ENCODE measurements around the gene CYTH1. TPM values are rescaled to one million over a fixed set of nuclear protein-coding genes. Genes with fewer than 3 reads are reported as not detected.

Gene CYTH1
- polyA plus RNA-seq, 10 donors: 16.8 to 25.9 (median 22.5) TPM

DNA sequence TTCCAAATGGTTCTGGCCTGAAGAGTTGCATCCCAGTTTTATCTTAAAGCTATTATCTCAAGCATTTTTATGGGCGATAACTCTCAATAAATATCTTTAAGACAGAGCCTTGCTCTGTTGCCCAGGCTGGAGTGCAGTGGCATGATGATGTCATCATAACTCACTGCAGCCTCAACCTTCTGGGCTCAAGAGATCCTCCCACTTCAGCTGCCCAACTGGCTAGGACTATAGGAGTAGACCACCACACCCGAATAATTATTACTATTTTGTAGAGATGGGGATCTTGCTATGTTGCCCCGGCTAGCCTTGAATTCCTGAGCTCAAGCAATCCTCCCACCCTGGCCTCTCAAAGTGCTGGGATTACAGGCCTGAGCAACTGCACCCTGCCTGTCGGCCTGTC lies 26.1 kb upstream of the CYTH1 start:
- no peak for DNase-seq

DNA sequence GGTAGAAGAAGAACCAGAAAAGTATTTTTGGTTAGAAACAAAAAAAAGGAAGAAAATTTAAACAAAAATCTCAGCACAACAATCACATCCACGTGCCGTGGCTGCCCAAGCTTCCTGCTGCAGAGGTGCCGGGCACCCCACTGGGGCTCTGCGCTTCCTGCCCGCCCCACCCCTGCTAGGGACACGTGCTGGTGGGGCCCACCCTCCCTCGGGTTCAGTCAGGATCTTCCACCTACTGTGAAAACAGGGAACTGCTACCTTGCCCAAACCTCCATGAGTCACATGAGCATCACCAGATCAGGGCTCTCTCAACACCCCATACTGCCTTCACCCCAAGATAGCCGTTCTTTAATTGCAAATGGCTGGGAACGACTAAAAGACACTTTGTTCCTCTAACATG lies 24.4 kb upstream of the CYTH1 start:
- no peak for DNase-seq

DNA sequence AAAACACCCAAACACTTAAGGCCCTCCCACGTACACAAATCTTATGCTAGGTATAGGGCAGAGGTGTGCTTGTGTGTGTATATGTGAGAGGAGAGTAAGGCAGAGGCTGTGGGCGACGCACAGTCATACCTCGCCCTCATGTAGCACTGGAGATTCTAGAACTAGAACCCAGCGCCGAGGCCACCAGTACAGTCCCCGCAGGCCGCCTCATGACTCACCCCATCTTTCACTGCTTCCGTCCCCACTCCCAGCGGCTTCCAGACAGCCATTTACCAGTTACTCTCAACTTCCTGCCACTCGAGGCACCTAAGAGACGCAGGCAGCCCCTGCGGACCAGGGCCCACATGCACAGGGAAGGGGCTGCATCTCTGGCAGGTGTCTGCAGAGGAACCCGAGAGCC lies 23.2 kb upstream of the CYTH1 start:
- DNase-seq: no peak

DNA sequence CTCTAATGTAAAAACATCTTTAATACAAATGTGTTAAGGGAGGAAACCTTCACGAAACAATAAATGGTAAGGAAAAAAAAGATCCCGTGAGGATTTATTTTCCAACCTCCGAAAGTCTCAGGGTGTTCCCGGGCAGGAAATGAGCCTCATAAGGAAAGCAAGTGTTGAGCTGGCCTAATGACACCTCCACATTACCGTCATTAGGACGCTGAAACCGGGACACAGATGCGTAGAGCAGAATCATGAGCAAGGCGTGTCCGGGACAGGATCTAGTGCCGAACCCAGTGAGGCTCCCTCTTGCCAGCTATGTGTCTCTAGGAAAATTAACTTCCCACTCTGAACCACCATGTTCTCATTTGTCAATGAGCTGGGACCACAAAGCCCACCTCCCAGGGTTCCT lies 22.7 kb upstream of the CYTH1 start:
- no peak for DNase-seq

DNA sequence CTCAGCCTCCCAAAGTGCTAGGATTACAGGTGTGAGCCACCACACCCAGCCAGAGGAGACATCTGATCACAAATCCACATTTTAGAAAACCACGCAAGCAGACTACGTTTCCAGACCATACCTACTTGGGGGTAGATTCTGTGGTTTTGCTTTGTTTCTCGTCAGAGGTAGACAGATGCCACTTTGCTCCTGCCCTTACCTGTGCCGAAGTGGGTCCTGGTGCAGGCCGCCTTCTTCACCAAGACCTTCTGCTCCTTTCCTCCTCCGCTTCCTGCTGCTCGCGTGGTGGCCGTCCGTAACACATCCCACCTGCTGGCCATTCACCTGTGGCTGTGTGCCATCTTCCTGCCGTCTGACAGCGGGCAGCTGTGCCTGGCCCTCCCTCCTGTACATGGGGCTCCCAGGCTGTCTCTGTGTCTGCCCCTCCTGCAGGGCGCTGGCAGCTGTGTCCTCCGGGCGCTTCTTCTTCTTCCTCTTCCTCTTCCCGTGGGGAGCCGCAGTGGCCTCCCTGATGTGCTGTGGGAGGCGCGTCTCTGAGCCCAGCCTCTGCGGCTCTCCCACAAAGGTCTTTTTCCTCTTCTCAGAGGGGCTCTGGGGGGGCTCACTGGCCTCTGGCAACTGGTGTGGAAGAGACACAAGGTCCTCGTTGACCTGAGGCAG lies 21.2 kb upstream of the CYTH1 start:
- DNase-seq: no peak

DNA sequence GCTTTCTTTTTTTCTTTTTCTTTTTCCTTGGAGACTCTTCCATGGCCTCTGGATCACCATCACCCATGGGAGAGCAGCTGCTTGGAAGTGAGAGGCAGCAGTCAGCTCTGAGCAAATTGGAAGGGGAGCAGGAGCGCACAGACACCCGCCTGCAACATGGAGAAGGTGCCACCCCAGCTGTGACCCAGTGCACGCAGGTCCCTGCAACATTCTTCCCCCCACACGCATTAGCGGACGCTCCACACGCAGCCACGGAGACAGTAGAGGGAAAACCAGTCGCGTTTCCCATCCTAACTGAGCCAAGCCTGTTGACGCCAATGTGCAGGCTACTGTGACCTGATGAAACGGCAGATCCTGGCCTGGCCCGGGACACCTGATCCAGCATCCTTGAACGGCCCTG lies 20.4 kb upstream of the CYTH1 start:
- no peak for DNase-seq

DNA sequence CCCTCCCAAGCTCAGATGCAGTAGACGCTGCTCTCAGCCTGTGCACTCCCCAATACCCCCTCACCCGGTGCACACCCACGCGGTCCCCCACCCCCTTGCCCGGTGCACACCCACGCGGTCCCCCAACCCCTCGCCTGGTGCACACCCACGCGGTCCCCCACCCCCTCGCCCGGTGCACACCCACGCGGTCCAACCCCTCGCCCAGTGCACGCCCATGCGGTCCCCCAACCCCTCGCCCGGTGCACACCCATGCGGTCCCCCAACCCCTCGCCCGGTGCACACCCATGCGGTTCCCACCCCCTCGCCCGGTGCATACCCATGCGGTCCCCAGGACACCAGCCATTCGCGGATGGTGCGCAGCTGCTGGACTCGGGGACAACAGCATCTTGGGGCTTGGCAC lies 19.9 kb upstream of the CYTH1 start:
- DNase-seq: no peak

DNA sequence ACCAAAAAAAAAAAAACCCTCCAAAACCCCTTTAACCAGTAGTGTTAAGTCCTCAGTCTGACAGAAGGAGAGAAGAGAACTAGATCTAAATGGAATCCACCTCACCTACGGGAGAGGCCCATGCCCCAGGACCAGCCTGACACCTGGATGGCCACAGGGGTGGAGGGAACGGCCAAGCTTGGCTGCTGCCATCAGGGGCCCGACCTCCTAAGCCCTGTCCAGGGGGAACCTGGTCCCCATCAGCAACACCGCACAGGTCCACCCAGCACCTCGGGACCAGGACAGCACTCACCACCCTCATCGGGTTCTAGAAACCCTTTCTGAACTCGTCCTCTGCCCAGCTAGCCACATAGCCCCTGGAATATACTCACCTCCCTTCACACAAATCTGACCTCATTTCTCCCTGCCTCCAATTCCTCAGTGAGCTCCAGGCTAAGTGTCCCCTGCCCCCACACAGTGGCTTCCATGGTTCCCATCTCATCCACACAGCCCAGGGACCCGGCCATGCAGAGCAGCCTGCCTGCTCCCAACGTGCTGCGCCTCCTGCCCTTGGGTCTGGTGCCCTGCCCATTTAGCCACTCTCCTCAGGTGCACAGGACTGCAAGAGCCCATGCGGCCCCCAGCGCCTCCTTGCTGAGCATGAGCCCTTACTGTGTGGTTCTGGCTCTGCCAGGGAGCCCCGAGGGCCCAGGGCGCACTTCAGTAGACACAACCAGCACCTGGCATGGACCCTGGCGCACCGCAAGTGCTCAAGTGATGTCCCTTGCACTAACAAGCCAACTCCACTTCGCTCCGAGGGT lies 18.3 kb upstream of the CYTH1 start:
- DNase-seq: no peak

DNA sequence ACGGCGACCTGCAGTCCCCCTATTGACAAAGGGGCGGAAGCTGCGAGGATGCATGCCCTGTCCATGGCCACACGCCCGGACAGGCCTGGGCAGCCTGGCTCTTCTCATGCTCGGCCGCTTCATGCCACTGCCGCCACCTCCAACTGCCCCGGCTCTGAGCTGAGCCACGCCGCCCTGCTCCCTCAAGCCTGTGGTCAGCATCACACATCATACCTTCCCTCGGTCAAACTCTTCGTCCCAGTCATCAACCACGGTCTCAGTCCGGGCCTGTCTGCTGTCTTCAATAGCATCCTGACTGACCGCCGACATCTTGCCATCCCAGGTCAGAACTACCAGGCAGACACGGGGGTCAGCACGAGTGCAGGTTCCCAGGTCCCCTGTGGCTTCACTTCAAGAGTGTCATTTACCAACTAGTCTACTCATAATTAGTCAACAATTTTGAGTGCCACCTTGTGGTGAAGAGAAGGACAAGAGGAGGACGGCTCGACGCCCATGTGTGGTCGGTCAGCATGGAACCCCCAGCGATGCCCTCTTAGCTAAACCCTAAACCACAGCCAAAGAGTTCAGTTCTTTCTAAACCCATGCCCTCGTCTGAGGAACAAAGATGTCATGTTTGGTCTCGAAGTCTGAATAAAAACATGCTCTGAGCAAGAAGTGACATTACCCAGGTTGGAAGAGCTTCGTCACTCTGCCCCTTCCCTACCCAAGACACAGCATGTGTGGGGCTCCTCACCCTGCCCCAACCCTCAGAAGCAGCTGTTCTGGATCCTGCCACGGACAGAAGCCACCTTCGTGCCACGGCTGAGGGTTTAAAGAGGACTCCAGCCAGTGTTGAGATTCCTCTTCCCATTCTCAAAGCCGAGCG lies 16.9 kb upstream of the CYTH1 start:
- DNase-seq: no peak

DNA sequence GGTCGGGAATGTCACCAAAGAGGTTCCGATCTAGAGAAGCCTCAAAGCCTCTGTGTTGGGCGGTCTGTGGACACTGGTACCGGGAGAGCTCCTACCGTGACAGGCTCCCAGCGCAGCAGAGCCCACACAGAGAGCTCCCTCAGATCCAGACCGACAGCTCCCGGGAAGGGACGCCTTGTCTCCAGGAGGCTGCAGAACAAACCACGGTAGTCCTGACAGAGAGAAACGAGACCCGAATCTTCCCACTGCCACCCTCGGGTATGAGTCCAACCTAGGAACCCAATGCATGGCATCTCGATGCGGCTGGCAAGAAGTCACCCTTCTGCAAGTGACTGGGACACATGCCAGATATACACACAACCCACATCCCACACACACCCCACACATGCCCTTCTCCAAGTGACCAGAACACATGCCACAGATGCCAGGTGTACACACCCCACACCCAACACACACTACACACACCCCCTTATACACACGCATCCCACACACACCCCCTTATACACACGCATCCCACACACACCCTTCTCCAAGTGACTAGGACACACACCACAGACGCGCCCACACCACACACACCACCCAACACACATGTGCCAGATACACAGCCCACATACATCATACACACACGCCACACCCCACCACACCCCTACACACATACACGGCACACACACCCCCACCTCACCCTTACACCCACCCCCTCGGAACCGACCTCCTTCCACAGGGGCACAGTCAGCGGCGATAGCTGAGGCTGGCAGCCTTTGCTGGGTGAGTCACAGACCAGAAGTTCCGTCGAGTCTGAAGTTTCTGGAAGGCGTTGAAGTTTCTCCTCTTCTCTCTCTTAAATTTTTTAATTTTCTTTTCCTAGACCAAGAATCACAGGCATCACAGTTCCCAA lies 15.9 kb upstream of the CYTH1 start:
- DNase-seq: no peak

DNA sequence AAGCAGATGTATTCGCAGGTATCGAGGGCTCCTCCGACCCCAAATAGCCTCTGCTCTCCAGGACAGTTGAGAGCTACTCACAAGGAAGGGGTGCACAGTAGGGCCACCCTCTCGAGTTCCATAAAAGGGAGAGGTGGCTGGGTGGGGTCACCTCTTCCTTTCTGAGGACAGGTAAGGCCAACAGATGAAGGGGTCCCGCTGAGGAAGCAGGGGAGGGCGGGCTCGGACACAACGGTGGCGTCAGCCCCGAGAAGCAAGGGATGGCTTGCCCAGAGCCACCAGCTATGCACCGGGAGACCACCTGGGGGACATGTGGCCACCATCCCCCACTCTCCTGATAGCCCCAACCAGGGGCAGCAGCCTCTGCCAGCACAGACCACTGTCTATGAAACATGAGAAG lies 15.1 kb upstream of the CYTH1 start:
- DNase-seq: no peak

DNA sequence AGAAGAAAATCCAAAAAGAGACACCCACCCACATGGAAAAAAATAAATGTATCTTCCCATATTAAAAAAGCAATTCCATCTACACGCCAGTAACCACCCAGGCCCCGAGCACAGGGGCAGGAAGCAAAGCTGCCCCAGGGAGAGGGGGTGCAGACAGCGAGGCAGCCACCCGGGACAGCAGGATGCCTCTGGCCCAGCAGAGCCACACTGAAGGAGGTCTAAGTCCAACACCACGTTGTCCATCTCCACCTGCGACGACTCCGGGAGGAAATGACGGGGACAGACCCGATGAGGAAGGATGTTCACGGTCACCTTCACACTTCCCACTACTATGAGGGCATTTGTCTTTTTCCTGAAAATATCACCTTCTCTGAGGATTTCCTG lies 14.4 kb upstream of the CYTH1 start:
- DNase-seq: no peak

DNA sequence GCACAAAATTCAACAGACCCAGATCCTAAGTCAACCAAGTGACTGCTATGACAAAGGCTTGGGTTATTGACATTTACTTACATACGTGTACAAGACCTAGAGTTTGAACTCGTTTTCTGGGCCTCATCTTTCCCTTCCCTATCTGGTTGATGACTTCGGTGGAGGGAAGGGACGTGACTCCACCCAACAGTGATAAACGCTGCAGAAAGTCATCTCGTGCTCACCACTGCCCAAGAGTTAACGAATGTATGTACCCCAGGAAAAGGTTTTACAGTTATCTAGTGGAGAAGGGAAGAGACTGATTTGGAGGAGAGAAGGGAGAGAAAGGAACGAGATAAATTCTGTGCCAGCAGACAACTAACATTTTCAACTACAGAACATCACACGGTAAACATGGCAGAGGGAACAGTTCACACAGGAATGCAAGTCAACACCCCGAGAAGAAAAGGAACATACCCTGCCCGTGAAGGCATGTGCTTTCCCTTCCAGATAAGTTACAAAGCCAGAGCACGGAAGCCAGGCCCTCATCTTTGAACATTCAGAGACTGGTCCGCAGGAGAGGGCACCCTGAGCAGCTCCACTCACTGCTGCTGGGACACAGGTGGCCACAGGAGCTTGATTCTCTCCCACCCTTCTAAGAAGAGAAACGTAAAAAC lies 13.9 kb upstream of the CYTH1 start:
- DNase-seq: no peak

DNA sequence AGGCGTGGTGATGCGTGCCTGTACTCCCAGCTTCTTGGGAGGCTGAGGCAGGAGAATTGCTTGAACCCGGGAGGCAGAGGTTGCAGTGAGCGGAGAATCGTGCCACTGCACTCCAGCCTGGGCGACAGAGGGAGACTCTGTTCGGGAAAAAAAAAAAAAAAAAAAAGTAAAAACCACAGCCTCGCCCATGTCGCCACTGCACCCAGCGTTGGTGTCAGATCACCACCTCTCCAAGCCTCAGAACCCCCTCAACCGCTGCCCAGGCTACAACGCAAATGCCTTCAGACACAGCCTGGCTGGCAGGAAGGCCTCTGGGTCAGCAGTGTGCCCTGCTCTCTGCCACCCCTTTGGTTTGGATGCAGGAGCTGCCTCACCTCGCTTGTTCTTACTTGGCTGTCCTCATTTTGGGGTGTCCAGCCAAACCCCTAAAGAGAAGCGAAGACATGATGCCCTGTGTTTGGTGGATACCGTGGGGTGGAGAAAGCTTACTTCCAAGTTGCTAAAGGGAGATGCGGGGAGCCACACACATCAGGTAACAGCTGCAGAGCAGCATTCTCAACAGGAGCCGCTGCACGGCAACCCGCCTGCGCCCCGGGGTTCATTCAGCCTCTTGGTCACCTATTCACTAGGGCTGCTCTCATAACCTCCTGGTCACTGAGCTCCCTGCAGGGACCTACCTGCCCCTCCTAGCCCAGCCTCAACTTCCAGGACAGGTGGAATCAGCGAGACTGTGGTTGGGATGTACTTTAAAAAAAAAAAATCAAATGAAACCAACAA lies 13.0 kb upstream of the CYTH1 start:
- no peak for DNase-seq

DNA sequence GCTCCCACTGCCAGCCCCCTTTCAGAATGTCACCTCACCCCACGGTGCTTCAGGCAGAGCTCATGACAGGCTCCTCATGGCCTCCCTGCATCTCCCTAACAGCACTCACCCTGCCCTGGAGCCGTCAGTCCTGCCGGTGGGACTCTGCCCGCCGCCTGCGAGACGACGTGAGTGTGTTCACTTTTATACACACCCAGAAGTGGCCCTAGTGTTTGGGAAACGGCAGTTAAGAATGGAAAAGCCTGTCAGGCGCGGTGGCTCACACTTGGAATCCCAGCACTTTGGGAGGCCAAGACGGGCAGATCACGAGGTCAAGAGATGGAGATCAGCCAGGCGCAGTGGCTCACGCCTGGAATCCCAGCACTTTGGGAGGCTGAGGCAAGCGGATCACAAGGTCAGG lies 12.3 kb upstream of the CYTH1 start:
- no peak for DNase-seq

DNA sequence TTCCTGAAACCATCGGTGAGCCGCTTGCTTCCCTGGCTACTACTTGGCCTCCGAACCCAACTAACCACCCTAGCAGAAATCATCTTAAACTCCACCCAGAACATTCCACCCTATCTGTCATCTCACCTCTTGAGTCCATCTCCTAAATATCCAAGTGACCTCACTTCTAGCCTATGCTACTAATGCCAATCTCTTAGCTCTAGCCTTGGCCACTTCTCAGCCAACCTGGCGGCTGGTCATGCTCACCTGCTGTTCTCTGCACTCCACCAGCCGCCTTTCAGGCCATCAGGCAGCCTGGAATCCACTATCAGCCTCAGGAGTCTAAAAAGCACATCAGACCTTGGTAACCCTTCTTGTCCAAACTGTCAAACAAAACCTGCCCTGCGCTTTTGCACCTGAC lies 11.9 kb upstream of the CYTH1 start:
- DNase-seq: no peak

DNA sequence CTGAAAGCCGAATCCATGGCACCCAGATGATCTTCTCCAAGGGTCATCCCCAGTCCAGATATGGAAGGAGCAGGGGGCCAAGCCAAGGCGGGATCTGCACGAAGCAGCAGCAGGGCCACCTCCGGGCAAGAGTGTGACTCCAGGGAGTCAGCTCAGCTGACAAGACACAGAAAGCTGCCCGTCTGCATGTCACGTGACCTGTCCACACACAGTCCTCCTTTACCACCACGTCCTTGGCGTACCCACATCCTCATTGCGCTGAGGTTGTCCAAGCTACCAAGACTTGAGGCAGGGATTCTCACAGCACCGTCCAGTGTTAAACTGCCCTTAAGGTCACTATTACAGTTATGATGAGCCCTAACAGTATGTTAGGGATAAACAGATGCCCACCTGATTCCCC lies 11.3 kb upstream of the CYTH1 start:
- no peak for DNase-seq

DNA sequence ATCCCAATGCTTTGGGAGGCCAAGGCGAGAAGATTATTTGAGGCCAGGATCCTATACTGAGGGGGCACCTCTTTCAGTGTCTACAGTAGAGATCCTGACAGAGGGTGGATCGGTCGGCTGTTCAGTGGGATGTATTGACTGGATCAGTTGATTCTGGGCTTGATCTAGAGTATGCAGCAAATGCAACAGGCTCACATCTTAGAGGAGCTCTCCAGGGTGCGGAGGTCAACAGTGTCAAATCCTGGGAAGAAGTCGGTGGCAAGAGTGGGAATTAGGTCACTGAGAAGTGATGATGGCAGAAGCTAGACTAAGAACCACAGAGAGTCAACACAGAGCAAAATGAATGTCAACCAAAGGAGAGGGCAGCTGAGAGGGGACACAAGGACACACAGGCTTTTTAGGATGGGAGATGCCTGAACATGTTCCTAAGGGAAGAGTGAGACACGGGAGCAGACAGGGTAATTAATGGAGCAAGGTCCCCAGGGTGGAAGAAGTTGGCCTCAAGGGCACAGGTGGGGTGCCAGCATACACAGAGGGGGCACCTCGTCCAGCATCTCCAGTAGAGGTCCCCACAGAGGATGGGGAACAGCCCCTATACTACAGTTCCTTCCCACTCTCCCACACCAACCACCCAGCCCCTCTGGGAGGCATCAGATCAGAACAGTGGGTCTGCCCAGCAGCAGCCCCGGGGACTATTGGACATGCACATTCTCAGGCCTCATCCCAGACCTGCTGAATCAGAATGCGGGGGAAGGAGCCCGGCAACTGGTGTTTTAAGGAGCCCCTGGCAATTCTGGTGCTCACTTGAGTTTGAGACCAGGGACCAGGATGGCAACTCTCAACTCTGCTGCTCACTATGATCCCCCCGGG lies 10.0 kb upstream of the CYTH1 start:
- no peak for DNase-seq

DNA sequence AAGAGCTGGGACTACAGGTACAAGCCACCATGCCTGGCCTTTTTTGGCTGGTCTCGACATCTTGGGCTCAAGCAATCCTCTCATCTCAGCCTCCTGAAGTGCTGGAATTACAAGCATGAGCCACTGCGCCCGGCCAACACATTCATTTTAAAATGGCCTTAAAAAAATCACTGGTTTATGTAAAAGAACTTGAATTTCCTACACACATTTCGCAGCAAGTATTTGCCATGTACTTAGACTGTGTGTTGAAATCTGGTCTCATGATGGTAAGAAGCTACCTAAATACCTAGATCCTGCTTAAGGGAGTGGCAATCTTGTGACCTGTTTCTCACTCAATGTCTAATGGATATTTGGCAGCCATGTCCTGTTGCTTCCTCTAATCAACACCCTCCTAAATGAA lies 8.5 kb upstream of the CYTH1 start:
- DNase-seq: no peak

Measured in muscle of back (tissue), 11 donors.